ENCODE data around the gene PRKCE. TPM values are rescaled to one million over a fixed set of nuclear protein-coding genes. Genes with fewer than 3 reads are reported as not detected.

Gene PRKCE
- total RNA-seq, 1 donor from 2014 or later, result 85.0 TPM

GRCh38 chr2:46040563-46041155 lies 389.2 kb downstream of the PRKCE start:
- H3K27ac ChIP-seq, result peak overlapping the region; percentile 42
- no peak for DNase-seq
- no peak for TF ChIP-seq CTCF (IDR thresholded peaks at IDR 0.05)
- intact Hi-C loops (cut with DNase I), result no loop called here
- no peaks in the 10 kb centered on the region for H3K27me3 ChIP-seq (ENCODE audit: low read depth)
- peaks cover 40% of the 10 kb centered on the region for H3K4me1 ChIP-seq
- no peaks in the 10 kb centered on the region for H3K9me3 ChIP-seq
- H3K4me3 ChIP-seq, result no peak overlapping the region
- no peak for ATAC-seq
- H3K36me3 ChIP-seq, result no peaks in the 10 kb centered on the region

GRCh38 chr2:46041434-46041833 lies 390.0 kb downstream of the PRKCE start:
- Histone ChIP-seq H3K36me3 (peaks cover 1% of the 10 kb centered on the region), H3K4me1 (peaks cover 36% of the 10 kb centered on the region), H3K9me3 (no peaks in the 10 kb centered on the region), H3K27me3 (ENCODE audit: low read depth) (no peaks in the 10 kb centered on the region), H3K4me3 (no peak overlapping the region), H3K27ac (no peak overlapping the region)
- DNase-seq (no peak), ATAC-seq (no peak)
- no peak for TF ChIP-seq CTCF (IDR thresholded peaks at IDR 0.05)
- intact Hi-C loops (cut with DNase I), result no loop called here

GRCh38 chr2:46042207-46042637 lies 390.7 kb downstream of the PRKCE start:
- Histone ChIP-seq H3K27ac (peak overlapping the region; percentile 58), H3K9me3 (no peaks in the 10 kb centered on the region), H3K4me3 (no peak overlapping the region), H3K4me1 (peaks cover 36% of the 10 kb centered on the region), H3K27me3 (ENCODE audit: low read depth) (no peaks in the 10 kb centered on the region), H3K36me3 (peaks cover 9% of the 10 kb centered on the region)
- no peak for DNase-seq
- ATAC-seq, result peak; percentile 60 to 71
- intact Hi-C loops (cut with DNase I), result no loop called here
- no peak for TF ChIP-seq CTCF (IDR thresholded peaks at IDR 0.05)

GRCh38 chr2:46042711-46043110 lies 391.2 kb downstream of the PRKCE start:
- no peak overlapping the region for H3K4me3 ChIP-seq
- DNase-seq, result no peak
- intact Hi-C loops (cut with DNase I), result no loop called here
- TF ChIP-seq CTCF (IDR thresholded peaks at IDR 0.05), result no peak
- H3K9me3 ChIP-seq, result no peaks in the 10 kb centered on the region
- H3K4me1 ChIP-seq, result peaks cover 33% of the 10 kb centered on the region
- H3K27me3 ChIP-seq (ENCODE audit: low read depth), result no peaks in the 10 kb centered on the region
- peak overlapping the region; percentile 58 for H3K27ac ChIP-seq
- ATAC-seq, result peak in 1 of 2 donors; percentile 51
- peaks cover 12% of the 10 kb centered on the region for H3K36me3 ChIP-seq

- Histone ChIP-seq H3K36me3 (peaks cover 15% of the 10 kb centered on the region), H3K4me3 (no peak overlapping the region), H3K4me1 (peaks cover 16% of the 10 kb centered on the region), H3K27me3 (ENCODE audit: low read depth) (no peaks in the 10 kb centered on the region), H3K27ac (no peak overlapping the region), H3K9me3 (no peaks in the 10 kb centered on the region)
- intact Hi-C loops (cut with DNase I), result no loop called here
- ATAC-seq (no peak), DNase-seq (no peak)
- no peak for TF ChIP-seq CTCF (IDR thresholded peaks at IDR 0.05)
These were observed 394.4 kb downstream of the PRKCE start for GRCh38 chr2:46045888-46046287.
